Activated T-helper 9 cell treated with anti-CD3 and anti-CD28 coated beads, Interleukin-2, amount 50 U/mL, for 16 hours (primary cell): ENCODE results near the gene ABCB8.

Source experiments
- DNase-seq: peaks from one replicate; pipeline ENCODE4 v3.0.0-alpha.2; 2020; ENCODE audit warnings: low read depth

ABCB8 gene

DNA sequence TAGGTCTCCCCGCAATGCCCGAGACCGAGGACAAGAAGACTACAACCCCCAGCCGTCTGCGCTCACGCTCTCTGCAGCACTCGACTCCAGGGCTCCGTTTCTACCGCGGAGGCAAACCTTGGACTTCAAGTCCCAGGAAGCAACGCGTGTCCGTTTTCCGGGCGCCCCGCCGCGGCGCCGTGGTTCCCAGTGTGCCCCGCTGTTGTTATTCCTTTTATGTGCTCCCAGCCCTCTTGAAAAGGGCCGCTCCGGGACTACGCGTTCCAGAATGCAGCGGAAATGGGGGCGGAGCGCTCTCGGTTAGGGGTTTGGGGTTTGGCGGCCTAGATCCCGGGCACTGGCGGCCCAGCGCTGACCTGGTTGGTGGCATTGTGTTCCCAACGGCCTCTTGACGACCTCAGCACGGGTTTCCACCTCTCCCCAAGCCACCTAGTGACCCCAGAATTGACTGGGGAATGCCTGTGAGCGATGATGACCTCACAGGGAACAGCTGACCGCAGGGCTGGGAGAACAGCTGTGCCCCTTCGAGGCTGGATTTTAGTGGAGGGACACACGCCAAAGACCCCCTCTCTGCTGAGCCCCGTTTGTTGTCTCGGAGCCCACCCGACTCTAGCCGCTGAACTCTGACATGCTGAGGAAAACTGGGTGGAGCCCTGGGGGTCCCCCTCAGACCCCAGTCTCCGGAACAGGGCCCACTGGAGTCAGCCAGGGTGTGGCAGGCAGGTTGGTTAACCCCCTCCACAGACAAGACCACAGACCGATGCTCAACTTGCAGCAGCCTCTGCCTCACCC is 29.9 kb downstream of the ABCB8 start:
- peak; percentile 95 for DNase-seq

DNA sequence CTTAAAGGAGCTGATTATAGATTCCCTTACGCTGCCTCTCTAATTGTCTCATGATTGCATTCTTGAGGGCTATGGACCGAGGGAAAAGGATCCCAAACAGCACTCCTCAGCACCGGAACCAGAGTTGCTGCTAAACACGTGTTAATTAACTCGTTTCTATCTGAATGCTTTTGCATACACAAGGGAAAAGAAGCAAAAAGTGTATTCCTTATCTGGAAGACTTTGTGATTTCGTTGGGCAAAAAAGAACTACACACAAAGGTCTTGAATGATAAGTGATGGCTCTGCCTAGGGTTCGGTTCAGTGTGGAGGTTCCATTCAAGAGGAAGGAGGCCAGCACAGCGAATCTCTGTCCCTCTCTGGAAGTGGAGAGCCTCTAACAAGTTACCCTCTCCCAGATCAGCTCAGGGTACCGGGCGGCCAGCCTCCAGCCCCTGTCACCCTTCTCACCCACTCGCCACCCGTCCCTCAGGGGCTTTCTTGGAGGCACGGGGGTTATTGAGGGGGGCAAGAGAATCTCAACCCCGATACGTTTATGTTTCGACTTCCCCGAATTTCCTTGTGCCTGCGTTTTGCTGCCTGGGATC is 30.6 kb downstream of the ABCB8 start:
- no peak for DNase-seq

DNA sequence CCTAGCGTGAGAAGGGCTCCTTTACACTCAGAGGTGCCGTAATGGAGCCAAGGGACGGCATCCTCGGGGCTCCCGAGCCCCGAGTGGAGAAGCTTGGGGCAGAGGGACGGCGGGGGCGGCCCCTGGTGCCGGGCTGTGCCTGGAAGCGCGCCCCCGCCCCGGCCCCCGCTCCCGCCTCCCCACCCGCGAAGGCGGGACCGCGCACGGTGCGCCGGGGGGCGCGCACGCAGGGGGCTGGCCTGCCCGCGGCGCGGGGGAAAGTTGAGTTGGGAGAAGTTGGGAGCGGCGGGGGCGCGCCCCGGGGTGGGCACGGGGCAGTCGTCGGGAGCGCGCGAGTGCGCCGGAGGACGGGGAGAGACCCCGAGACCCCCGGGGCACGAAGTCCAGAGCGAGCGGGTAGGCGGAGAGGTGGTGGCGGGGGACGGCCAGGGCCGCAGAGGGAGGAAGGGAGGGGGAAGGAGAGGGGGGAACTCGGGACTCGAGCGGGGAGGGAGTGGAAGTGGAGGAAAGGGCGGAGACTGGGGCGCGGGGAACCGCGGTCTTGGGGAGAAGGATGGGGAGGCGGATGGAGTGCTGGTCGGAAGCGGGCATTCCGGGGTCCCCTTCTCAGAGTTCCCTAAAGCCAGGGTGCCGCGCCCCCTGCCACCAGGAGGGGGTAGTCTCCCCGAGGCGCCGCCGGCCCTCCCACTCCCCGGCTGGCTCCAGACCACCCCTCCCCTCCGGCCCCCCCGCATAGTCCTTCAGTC is 31.3 kb downstream of the ABCB8 start, which contains the start of gene SLC4A2:
SLC4A2 (plus strand) TSS at position 223 of the 746 bp plus-strand sequence. CDS start 2,399 bp downstream, outside the sequence.
- peak; percentile 65 for DNase-seq

DNA sequence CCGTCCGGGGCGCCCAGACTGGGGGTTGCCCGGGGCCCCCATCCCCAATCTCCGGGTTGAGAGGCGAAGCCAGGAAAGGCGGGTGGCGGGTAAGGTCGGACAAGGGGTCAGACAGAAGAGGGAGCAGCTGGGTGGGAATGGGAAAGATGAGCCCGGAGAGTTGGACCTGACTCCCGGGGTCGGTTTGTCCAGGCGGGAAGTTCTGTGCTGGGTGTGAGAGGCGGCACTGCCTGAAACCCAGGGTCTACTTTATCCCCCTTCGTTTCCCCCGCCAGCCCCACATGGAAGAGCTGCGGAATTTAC is 31.8 kb downstream of the ABCB8 start:
- DNase-seq, result no peak

DNA sequence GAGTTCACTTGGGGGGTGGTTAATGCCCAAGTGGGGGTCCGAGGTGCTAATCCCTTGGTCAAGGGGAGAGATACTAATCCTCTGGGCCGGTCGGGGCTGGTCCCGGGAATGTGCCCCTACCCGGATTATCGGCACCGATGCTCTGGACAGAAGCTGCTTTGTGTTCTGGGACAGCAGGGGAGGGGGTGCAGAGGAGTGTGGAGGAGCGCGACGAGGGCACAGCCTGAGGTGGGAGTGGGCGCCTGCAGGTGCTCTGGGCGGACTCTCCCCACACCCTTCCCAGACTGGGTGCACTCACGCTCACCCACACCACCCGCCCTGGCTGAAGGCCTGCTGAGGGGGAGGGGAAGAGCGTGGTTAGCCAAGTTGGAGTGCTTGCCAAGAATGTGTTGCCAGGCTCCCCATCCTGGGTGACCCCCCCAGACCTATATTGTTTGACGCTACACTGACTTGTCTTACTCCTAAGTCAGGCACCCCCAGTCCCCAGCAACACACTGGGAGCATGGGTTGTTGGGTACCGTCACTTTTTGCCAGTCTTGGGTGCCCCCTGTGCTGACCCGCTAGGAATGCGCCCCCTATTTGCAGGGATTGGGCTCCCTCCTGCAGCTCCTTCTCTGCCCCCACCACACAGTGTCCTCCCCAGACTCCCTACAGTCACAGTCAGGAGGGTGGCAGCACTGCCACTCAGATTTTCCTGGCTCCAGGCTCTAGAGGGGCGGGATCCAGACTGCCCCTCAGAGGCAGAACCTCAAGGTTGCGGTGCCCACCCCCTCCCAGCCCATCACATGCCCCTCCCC is 32.4 kb downstream of the ABCB8 start:
- no peak for DNase-seq

DNA sequence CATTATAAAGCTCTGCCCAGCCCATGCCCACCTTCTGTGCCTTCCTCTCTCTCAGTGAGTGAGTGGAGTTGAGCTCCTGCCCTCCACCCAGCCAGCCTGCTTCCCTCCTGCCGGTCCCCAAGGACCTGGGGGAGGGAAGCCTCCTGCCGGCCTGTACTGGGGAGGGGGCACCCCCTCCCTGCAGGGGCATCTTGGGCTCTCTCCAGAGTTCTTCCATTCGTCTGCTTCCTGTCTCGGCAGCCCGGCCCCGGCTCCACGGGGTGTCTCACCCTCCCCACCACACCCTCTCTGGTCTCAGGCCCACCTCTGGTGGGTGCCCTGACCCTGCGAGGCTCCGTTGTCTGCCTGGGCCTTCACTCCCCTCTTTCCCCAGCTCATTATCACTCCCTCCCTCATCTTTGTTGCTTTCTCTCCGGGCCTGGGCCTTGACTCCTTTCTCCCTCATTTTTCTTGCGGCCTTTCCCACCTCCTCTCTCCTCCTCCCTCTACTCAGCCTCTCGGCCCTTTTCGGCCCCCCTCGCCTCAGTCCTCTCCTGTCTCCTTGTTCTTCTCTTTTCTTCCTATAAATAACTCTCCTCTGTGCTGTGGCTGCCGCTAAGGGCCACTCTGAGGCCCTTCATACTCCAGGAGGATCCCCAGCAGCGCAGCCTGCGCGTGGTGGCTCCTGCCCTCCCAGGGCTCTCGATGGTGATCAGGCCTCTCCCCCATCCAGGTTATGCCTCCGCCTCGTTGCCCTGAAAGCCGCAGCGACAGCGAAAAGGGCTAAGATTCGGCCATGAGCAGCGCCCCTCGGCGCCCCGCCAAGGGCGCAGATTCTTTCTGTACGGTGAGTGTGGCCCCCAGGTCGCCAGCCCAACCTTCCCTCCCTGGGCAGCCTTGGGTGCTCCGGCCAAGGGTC is 33.2 kb downstream of the ABCB8 start:
- no peak for DNase-seq

DNA sequence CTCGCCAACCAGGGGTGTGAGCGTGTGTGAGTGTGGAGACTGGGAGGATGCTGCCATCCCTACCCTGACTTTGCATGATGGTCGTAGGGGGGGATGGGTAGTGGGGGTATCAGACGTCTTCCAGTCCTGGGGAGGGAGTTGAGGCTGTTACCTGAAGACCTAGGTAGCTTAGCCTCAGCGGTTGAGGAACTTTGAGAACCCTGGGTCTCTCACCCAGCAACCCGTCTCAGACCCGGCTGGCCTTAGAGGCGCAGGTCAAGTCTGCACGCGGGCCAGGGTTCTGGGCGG is 33.8 kb downstream of the ABCB8 start:
- no peak for DNase-seq

DNA sequence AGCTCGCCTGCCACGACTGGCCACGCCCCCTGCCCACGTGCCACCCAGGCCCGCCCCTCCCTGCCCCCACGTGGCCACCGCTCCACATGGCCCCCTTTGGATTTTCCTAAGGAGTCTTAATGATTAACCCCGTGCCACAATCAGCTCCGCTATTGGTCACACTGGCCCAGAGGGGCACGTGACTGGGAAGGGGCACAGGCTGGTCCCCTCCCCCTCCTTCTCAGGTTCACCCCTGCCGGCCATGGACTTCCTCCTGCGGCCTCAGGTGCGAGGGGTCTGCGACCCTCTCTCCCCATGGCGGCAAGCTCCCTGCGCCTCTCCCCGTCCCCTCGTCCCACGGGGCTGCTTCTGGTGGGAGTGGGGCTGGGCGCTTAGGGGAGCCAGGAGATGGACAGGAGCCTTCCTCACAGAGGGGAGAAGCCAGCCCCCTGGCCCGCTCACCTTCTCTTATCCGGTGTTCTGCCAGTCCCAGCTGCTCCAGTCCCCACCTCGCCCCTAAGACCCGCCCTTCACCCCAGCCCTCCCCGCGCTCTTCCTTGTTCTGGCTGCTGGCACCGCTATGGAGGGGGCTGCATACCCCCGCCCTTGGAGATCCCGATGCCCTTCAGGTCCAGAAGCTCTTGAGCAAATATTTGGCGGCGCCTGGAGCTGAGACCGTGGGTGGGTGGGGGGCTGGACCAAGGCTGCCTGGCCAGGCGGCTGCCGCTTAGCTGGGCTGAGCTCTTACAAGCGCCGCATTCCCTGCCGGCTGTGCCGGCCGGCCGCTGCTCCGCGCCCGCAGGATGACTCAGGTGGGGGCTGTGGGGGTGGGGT is 34.4 kb downstream of the ABCB8 start:
- DNase-seq, result no peak

DNA sequence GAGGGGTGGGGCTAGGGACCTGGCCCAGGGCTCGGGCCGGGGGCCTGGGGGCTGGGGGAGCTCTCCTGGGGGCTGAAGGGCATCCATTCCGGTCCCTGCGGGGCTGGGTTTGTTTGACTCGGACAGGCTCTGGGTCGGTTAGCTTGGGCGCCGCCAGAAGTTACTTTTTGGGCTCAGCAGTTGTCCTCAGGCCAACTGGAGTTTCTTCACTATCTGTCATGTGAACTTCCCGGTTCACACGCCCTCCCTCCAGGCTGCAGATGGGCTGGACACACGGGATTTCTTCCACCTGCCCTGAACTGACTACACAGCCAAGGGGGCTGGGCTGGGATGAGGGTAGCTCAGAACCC is 34.9 kb downstream of the ABCB8 start:
- no peak for DNase-seq

DNA sequence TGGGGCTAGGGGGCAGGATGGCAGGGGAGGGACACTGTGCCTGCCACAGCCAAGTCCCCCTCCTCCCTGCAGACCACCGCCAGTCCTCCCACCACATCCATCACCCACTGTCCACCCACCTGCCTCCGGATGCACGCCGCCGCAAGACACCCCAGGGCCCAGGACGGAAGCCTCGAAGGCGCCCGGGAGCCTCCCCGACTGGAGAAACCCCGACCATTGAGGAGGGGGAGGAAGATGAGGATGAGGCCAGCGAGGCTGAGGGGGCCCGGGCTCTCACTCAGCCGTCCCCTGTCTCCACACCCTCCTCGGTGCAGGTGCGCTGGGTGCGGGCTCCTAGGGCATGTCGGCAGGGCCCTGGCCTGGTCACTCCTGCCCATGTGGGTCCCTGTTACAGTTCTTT is 36.2 kb downstream of the ABCB8 start:
- DNase-seq, result no peak

DNA sequence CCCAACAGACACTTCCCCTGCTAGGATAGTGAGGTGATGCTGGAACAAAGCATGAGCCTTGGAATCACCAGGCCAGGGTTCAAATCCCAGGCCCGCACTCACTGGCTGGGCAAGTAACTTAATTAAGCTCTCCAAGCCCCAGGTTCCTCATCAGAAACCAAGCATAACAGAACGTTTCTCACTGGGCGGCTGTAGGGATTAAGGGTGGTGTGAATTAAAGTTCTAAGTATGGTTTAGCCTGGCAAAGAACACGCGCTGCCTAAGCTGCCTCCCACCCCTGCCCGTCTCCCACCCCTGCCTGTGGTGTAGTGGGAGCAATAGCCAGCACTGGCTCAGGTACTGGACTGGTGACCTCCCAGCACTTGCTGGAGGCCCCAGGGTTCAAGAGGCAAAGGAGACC is 36.7 kb downstream of the ABCB8 start:
- DNase-seq, result no peak

DNA sequence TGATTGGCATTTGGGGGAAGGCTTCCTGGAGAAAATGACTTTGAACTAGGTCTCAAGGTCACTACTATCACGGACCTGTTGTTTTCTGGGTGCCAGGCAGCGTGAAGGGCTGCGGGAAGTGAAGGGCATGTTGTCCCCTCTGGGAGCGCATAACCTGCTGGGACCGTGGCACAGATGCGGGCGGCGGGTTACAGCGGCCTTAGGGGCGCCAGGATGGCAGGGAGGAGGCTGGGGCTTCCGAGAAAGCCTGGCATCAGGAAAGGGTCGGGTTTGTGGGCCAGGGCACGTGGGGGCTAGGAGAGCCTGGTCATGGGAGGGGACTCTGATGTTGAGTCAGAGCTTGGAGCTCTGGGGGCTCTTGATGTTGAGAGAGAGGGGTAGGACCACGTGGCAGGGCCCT is 37.3 kb downstream of the ABCB8 start:
- DNase-seq, result no peak

DNA sequence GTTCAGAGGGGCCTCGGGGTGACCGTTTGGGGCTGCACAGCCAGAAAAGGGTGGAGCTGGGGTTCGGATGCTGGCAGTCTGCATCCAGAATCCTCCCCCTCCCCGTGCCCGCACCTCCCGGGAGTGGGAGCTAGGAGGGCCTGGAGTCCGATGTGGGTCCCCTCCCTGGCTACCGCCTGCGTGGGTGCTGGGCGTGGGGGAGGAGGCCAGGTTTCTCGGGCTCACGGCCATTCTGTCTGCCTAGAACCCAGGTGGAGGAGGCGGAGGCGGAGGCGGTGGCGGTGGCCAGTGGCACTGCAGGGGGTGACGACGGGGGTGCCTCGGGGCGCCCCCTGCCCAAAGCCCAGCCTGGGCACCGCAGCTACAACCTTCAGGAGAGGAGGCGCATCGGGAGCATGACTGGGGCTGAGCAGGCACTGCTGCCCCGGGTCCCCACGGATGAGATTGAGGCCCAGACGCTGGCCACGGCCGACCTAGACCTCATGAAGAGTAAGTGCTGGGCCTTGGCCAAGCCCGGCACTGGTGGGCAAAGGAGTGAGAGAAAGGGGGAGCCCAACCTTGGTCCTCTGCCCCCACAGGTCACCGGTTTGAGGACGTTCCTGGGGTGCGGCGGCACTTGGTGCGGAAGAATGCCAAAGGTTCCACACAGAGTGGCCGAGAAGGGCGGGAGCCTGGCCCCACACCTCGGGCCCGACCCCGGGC is 38.2 kb downstream of the ABCB8 start:
- no peak for DNase-seq

DNA sequence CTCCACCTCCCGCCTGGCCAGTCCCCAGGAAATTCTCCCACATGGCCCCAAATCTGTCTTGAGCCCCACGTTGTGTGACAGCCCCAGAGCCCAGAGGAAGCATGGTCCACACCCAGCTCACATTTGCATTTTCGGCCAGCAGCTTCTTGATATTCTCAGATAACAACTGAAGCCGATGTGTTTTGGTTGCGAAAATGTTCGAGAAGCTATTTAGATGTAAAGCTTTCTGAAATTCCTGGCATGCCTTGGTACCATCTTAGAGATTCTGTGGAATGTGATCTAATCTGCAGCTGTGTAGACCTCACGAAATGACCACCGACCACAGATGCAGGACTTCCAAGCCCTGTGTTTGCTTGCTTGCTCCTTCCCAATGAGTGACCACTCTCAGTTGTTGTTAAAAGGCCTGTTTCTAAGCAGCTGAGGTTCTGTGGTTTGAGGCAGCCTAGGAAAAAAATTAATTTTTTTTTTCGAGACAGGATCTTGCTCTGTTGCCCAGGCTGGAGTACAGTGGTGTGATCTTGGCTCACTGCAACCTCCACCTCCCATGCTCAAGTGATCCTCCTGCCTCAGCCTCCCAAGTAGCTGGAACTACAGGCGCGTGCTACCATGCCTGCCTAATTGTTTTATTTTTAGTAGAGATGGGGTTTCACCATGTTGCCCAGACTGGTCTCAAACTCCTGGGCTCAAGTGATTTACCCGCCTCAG is 40.0 kb downstream of the ABCB8 start:
- no peak for DNase-seq

DNA sequence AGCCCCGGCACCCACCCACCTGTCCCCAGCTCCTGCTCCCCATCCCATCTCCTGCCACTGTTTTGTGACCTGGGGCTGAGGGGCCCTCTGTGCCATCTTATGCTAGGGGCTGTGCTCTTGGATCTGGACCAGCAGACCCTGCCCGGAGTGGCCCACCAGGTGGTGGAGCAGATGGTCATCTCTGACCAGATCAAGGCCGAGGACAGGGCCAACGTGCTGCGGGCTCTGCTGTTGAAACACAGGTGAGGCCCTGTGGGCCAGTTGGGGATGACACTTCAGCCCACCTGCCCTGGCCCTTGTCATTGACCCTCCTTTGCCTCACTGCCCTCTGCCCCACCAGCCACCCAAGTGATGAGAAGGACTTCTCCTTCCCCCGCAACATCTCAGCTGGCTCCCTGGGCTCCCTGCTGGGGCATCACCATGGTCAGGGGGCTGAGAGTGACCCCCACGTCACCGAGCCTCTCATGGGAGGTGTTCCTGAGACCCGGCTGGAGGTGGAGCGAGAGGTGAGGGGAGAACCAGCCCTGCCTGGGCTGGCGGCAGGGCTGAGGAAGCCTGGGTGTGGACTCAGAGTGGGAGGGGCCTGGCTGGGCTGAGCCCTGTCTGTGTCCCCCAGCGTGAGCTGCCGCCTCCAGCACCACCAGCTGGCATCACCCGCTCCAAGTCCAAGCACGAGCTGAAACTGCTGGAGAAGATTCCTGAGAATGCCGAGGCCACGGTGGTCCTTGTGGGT is 41.8 kb downstream of the ABCB8 start:
- no peak for DNase-seq

DNA sequence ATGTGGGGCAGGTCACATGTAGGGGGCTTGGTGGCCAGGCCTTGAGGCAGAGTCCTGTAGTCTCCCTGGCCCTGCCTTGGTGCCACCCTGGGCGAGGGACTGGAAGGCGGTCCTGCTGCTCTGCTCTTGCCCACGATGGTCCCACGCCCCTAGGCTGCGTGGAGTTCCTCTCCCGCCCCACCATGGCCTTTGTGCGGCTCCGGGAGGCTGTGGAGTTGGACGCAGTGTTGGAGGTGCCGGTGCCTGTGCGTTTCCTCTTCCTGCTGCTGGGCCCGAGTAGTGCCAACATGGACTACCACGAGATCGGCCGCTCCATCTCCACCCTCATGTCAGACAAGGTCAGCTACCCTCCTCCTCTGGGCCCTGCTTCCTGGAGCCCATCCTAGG is 42.3 kb downstream of the ABCB8 start:
- DNase-seq, result no peak

DNA sequence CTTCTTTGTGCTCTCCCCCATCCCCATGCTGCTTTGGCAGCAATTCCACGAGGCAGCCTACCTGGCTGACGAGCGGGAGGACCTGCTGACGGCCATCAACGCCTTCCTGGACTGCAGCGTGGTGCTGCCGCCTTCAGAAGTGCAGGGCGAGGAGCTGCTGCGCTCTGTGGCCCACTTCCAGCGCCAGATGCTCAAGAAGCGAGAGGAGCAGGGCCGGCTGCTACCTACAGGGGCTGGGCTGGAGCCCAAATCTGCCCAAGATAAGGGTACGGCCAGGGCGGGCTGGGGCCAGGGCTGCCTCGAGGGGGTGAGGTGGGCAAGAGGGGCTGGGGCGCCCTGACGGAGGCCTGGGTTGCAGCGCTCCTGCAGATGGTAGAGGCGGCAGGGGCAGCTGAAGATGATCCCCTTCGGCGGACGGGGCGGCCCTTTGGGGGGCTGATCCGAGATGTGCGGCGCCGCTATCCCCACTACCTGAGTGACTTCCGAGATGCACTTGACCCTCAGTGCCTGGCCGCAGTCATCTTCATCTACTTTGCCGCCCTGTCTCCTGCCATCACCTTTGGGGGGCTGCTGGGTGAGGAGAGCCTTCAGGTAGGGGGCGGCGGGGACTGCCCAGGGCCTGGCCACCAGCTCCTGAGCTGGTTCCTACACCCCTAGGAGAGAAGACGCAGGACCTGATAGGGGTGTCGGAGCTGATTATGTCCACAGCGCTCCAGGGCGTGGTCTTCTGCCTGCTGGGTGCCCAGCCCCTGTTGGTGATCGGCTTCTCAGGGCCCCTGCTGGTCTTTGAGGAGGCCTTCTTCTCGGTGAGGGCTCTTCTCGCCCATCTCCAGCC is 43.0 kb downstream of the ABCB8 start:
- DNase-seq, result no peak

DNA sequence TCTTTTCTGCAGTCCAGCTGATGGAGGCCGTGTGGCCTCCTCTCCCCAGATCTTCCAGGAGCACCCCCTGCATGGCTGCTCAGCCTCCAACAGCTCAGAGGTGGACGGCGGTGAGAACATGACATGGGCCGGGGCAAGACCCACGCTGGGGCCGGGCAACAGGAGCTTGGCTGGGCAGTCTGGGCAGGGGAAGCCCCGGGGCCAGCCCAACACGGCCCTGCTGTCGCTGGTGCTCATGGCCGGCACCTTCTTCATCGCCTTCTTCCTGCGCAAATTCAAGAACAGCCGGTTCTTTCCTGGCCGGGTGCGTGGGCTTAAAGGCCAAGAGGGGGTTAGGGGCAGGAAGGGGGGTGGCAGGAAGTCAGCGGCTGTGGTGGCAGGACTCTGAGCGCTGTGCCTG is 45.7 kb downstream of the ABCB8 start:
- no peak for DNase-seq
